ENCODE data around the gene GRAPL. TPM values are rescaled to one million over a fixed set of nuclear protein-coding genes. Genes with fewer than 3 reads are reported as not detected.
"Not testable (repeated sequence)": the region's sequence is repeated elsewhere in the genome, so short reads cannot be mapped to it uniquely, and the experiment has no call there.

GRAPL gene
- total and polyA plus RNA-seq, 2 of the 4 experiments (the other 2 are of a cell fraction) = not detected

DNA sequence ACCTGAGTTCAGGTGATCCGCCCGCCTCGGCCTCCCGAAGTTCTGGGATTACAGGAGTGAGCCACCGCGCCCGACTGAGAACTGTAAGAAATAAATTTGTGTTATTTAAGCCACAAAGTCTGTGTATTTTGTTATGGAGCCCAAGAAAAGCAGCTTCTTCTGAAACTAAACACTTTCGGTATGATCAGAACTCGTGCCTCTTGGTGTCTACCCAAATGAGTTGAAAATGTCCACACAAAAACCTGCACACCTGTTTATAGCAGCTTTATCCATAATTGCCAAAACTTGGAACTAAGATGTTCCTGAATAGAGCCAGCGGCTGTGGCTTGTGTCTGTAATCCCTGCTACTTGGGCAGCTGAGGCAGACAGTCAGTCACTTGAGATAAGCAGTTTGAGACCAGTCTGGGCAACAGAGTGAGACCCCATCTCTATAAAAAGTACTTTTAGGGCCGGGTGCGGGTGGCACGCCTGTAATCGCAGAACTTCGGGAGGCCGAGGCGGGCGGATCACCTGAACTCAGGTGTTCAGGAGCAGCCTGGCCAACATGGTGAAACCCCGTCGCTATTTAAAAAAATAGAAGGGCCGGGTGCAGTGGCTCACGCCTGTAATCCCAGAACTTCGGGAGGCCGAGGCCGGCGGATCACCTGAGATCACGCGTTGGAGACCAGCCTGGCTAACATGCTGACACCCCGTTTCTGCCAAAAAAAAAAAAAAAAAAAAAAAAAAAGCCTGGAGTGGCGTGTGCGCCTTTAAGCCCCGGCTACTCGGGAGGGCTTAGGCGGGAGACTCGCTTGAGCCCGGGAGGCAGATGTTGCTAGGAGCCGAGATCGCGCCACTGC lies 61.7 kb downstream of the GRAPL start:
- H3K36me3 ChIP-seq (ENCODE audit: control insufficient read depth, insufficient read depth, low read length); H2AFZ ChIP-seq (replicated peaks; ENCODE audit: low read length, poor library complexity); DNase-seq; H3K18ac ChIP-seq (ENCODE audit: low read depth, low read length); H3K27ac ChIP-seq (ENCODE audit: insufficient read depth, low read length); CTCF ChIA-PET; H2AK9ac ChIP-seq (replicated peaks; ENCODE audit: low read depth, low read length, poor library complexity); dilution Hi-C loops (cut with HindIII; ENCODE audit: low sequenced_read_pairs, unreplicated experiment); H2BK20ac ChIP-seq (ENCODE audit: low read depth, low read length); H3K56ac ChIP-seq (ENCODE audit: extremely low read depth, insufficient read depth, low read length); H3K4me1 ChIP-seq (ENCODE audit: control insufficient read depth, insufficient read depth, low read length); H3K4me3 ChIP-seq (ENCODE audit: insufficient read depth, low read depth, low read length); H3K9ac ChIP-seq (ENCODE audit: low read depth, low read length); H2BK120ac ChIP-seq (ENCODE audit: low read depth, low read length); H4K20me1 ChIP-seq (ENCODE audit: insufficient read depth, low read length); intact Hi-C loops (cut with micrococcal nuclease); H3K9me1 ChIP-seq (ENCODE audit: insufficient read depth, low read length); H2AK5ac ChIP-seq (ENCODE audit: low read depth, low read length); H2BK15ac ChIP-seq (ENCODE audit: low read depth, low read length); H3K23ac ChIP-seq (ENCODE audit: low read depth, low read length); H3K4ac ChIP-seq (ENCODE audit: low read depth, low read length); H4K5ac ChIP-seq (ENCODE audit: low read depth, low read length); H3K27me3 ChIP-seq (ENCODE audit: control insufficient read depth, insufficient read depth, low read length); POLR2A ChIA-PET (ENCODE audit: unreplicated experiment); H3K4me2 ChIP-seq (ENCODE audit: low read depth, low read length); H2BK5ac ChIP-seq (ENCODE audit: low read depth, low read length, poor library complexity, severe bottlenecking); in situ Hi-C loops (cut with MboI; ENCODE audit: low sequenced_read_pairs); H3K14ac ChIP-seq (replicated peaks; ENCODE audit: low read depth, low read length); H4K91ac ChIP-seq (ENCODE audit: insufficient read depth, low read depth, low read length); H3K9me3 ChIP-seq (ENCODE audit: control insufficient read depth, insufficient read depth, low read length); H3K79me1 ChIP-seq (ENCODE audit: low read depth in 1 of 2, low read length in 2 of 2); H4K8ac ChIP-seq (ENCODE audit: low read depth in 2 of 2, low read length in 2 of 2): not testable (repeated sequence)
- no CpG with 5 or more reads among the region's 39 CpGs for WGBS, 2 experiments (ENCODE audit: extremely low coverage in 2 of 2, insufficient read length in 1 of 2)
- peak; percentile 83 for ATAC-seq (ENCODE audit: low read depth)
- BruUV-seq (replicated peaks) = TSS peak; percentile 99

GRCh38 chr17:19189781-19190405 lies 62.5 kb downstream of the GRAPL start:
- H2BK15ac ChIP-seq (ENCODE audit: low read depth, low read length); H2AK9ac ChIP-seq (replicated peaks; ENCODE audit: low read depth, low read length, poor library complexity); H3K56ac ChIP-seq (ENCODE audit: extremely low read depth, insufficient read depth, low read length); BruUV-seq (replicated peaks); H3K27ac ChIP-seq (ENCODE audit: insufficient read depth, low read length); H3K9me3 ChIP-seq (ENCODE audit: control insufficient read depth, insufficient read depth, low read length); H3K27me3 ChIP-seq (ENCODE audit: control insufficient read depth, insufficient read depth, low read length); H2BK20ac ChIP-seq (ENCODE audit: low read depth, low read length); in situ Hi-C loops (cut with MboI; ENCODE audit: low sequenced_read_pairs); H3K4me1 ChIP-seq (ENCODE audit: control insufficient read depth, insufficient read depth, low read length); H3K79me1 ChIP-seq (ENCODE audit: low read depth in 1 of 2, low read length in 2 of 2); H4K91ac ChIP-seq (ENCODE audit: insufficient read depth, low read depth, low read length); dilution Hi-C loops (cut with HindIII; ENCODE audit: low sequenced_read_pairs, unreplicated experiment); CTCF ChIA-PET; DNase-seq; intact Hi-C loops (cut with micrococcal nuclease); H3K4me3 ChIP-seq (ENCODE audit: insufficient read depth, low read depth, low read length); ATAC-seq (ENCODE audit: low read depth); H3K18ac ChIP-seq (ENCODE audit: low read depth, low read length); H3K9me1 ChIP-seq (ENCODE audit: insufficient read depth, low read length); H2AK5ac ChIP-seq (ENCODE audit: low read depth, low read length); H3K9ac ChIP-seq (ENCODE audit: low read depth, low read length); H3K4me2 ChIP-seq (ENCODE audit: low read depth, low read length); H4K20me1 ChIP-seq (ENCODE audit: insufficient read depth, low read length); H2BK120ac ChIP-seq (ENCODE audit: low read depth, low read length); H2BK5ac ChIP-seq (ENCODE audit: low read depth, low read length, poor library complexity, severe bottlenecking); H4K5ac ChIP-seq (ENCODE audit: low read depth, low read length); POLR2A ChIA-PET (ENCODE audit: unreplicated experiment); H2AFZ ChIP-seq (replicated peaks; ENCODE audit: low read length, poor library complexity); H3K23ac ChIP-seq (ENCODE audit: low read depth, low read length); H4K8ac ChIP-seq (ENCODE audit: low read depth in 2 of 2, low read length in 2 of 2); H3K36me3 ChIP-seq (ENCODE audit: control insufficient read depth, insufficient read depth, low read length); H3K4ac ChIP-seq (ENCODE audit: low read depth, low read length); H3K14ac ChIP-seq (replicated peaks; ENCODE audit: low read depth, low read length): not testable (repeated sequence)
- no CpG with 5 or more reads among the region's 36 CpGs for WGBS, 2 experiments (ENCODE audit: extremely low coverage in 2 of 2, insufficient read length in 1 of 2)

Data from IMR-90 (cell line).